Measurements from ENCODE around the gene NT5M.

DNA sequence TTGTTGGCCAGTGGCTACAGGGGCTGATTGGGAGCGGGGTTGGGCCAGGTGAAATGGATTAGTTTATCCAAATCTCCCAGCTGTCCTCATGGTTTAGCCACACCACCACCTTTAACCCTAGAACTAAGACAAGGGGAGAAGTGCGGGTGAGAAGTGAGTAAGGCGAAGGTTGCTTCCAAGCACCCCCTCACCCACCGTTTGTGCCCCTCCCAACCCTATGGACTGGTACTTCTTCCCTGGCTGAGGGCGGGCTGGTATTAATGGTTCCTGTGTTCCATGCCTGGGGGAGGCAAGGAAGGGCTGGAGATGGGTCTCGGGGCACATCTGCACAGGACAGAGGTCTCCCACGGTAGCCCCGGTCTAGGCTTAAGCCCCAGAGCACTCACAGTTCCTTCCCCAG, 25.1 kb downstream of the NT5M start:
- TF ChIP-seq, protein P1, sequence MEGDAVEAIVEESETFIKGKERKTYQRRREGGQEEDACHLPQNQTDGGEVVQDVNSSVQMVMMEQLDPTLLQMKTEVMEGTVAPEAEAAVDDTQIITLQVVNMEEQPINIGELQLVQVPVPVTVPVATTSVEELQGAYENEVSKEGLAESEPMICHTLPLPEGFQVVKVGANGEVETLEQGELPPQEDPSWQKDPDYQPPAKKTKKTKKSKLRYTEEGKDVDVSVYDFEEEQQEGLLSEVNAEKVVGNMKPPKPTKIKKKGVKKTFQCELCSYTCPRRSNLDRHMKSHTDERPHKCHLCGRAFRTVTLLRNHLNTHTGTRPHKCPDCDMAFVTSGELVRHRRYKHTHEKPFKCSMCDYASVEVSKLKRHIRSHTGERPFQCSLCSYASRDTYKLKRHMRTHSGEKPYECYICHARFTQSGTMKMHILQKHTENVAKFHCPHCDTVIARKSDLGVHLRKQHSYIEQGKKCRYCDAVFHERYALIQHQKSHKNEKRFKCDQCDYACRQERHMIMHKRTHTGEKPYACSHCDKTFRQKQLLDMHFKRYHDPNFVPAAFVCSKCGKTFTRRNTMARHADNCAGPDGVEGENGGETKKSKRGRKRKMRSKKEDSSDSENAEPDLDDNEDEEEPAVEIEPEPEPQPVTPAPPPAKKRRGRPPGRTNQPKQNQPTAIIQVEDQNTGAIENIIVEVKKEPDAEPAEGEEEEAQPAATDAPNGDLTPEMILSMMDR (IDR thresholded peaks at IDR 0.05 in 8 of 11, conservative IDR thresholded peaks at IDR 0.05 in 3 of 11) = no peak
- TF ChIP-seq POLR2AphosphoS5 (IDR thresholded peaks at IDR 0.05) = no peak

Data from spleen (tissue), 7 donors.